Camera-type eye (tissue), 1 donor: Measurements from ENCODE around the gene KNCN. TPM values are rescaled to one million over a fixed set of nuclear protein-coding genes. Genes with fewer than 3 reads are reported as not detected.

Experiments
- total RNA-seq: library from RNA; depleted of rRNA; stranded (reverse); fragments of >200 nt; gene quantifications from one replicate; pipeline ENCODE4 v1.2.3, GENCODE V29; 2014

The KNCN gene
- not detected for total RNA-seq

GRCh38 chr1:46551597-46552095, at the start of gene KNCN:
Gene KNCN, minus strand, starts transcription at chr1:46551647. Its CDS starts 432 bp downstream, at chr1:46551215.

Other genes with a start within 250 kb of the KNCN start
- gene LRRC41, start 248.0 kb downstream of the KNCN start, total RNA-seq: 79.5 TPM
- gene UQCRH, start 247.9 kb downstream of the KNCN start, total RNA-seq: 372 TPM
- 25.3 TPM for gene NSUN4, start 210.8 kb downstream of the KNCN start, total RNA-seq
- 39.7 TPM for gene FAAH, start 157.3 kb downstream of the KNCN start, total RNA-seq
- 0.55 TPM for gene DMBX1, start 61.8 kb downstream of the KNCN start, total RNA-seq
- gene MKNK1, start 52.6 kb upstream of the KNCN start, total RNA-seq: 38.1 TPM
- 11.8 TPM for gene MOB3C, start 65.2 kb upstream of the KNCN start, total RNA-seq
- 60.7 TPM for gene ATPAF1, start 116.7 kb upstream of the KNCN start, total RNA-seq
- gene TEX38, start 120.2 kb upstream of the KNCN start, total RNA-seq: not detected
- gene EFCAB14, start 167.5 kb upstream of the KNCN start, total RNA-seq: 78.2 TPM
- 2.5 TPM for gene CYP4B1, start 247.4 kb upstream of the KNCN start, total RNA-seq